ENCODE data around the gene ZNF536.

Gene ZNF536

DNA sequence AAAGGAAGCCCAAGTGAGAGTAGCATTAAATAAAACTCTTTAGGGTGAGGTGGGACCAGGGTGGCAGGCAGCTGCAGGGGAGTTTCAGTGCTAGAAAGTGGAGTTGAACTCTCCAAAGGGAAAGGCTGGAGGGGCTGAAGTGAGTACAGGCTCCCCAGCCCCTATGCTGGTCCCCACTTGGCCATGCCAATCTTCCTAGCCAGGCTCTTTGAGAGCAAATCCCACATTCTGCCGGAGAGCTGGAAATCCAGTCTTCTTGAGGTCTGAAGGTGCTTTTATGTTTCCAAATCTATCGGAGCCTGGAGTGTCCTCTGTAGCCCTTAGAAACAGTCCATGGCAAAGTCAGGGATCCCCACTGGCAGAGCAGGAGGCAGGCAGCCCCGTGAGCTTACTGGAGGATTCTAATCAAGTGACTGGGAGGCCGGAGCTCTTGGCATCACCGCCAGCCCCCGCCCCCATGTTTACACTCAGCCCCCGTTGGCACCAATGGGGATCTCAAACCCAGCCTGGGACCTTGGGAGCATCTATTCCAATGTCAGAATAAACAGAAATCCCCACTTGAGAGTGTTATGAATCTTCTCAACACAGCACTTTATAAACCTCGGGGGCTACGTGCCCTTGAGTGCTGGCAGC lies 18.3 kb downstream of the ZNF536 start:
- no peak overlapping the region for H3K4me3 ChIP-seq (ENCODE audit: low read depth, low read length)
- no peak for TF ChIP-seq CTCF (IDR thresholded peaks at IDR 0.05; ENCODE audit: low read depth, low read length)

DNA sequence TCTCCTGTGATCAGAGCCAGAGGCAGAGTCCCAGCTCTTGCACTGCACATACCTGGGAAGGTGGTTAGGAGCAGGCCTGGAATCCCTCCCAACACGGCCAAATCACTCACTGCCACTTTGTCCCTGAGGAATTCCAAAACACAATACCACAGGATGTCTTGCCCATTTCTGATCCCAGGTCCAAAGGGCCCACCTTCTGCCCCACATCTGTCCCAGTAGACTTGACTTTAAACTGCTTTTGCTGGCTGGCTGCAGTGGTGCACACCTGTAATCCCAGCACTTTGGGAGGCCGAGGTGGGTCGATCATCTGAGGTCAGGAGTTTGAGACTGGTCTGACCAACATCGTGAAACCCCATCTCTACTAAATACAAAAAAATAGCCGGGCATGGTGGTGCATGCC lies 18.9 kb downstream of the ZNF536 start:
- no peak for TF ChIP-seq CTCF (IDR thresholded peaks at IDR 0.05; ENCODE audit: low read depth, low read length)
- H3K4me3 ChIP-seq (ENCODE audit: low read depth, low read length) = no peak overlapping the region

DNA sequence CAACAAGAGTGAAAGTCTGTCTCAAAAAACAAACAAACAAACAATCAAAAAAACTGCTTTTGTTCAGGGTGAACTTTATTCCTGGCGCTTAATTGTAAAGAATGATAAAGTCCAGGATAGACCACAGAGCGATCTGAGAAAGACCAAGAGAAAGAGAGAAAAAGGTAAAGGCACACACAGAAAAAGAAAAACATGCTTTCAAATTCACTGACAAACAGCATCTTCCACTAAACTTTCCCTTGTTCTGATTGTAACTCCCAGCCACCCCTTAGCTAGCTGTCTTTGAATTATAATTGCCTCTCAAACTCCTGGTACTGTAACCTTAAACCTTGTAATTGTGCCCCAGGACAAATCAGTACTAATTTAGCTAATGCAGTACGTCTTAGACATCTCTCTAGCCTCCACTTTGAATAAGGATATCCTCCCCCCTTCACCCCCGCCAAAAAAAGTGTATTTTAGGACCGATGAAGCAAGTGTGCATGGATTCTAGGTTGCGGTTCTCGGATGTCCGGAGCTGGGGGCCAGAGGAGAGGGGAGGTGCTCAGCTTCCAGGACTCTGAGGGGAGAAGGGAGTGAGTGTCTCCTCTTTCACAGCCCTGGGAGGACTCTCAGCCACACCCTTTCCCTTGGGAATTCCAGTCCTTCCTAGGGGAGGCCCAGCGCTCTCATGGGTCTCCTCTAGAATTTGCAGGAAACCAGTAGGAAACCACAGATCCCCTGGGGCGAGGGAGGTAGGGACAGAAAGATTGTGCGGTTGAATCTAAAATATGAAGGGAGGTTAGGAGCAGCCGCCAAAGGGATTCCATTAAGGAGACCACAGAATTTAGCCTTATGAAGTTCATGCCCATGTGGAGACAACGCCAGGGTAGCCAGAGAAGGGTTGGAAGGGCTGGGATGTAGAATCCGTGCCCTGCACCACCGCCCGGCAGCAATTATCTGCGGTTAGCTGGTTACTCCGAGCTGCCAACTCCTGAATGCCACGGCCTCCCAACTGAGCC lies 19.7 kb downstream of the ZNF536 start:
- H3K4me3 ChIP-seq (ENCODE audit: low read depth, low read length) = no peak overlapping the region
- no peak for TF ChIP-seq CTCF (IDR thresholded peaks at IDR 0.05; ENCODE audit: low read depth, low read length)

GRCh38 chr19:30393046-30393445 lies 20.9 kb downstream of the ZNF536 start:
- TF ChIP-seq CTCF (IDR thresholded peaks at IDR 0.05; ENCODE audit: low read depth, low read length) = no peak
- no peak overlapping the region for H3K4me3 ChIP-seq (ENCODE audit: low read depth, low read length)

DNA sequence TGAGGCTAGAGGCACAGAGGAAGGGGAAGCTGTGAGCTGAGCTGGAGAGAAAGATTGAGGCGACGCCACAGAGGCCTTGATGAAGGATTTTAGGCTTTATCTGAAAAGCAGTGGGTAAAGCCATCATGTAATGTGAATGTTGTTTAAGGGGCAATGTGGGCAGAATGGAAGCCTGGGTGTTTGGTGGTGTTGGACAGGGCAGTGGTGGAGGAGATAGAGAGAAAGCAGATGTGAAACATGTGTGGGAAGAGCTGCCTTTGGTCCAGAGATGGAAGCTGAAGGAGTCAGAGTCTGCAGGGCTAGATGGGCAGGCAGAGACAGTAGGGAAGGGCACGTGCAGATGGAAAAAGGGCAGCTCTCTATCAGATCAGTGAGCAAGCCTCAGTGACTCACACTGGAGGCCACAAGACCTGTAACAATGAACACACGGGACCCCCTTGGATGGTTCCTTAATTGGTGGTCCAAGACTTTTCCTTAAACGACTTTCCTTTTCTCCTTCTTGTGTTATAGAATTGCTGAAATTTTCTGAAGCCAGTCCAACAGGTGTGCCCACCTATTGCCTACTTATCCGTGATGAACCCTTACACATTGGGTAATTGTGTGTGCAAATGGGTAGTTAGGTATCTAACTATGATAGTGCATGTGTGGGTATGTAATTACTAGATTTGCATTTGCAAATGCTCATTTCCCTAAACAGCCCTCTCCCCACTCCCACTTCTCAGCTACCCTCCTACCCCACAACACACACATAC lies 21.7 kb downstream of the ZNF536 start:
- TF ChIP-seq CTCF (IDR thresholded peaks at IDR 0.05; ENCODE audit: low read depth, low read length) = no peak

GRCh38 chr19:30394481-30395151 lies 22.4 kb downstream of the ZNF536 start:
- no peak overlapping the region for H3K4me3 ChIP-seq (ENCODE audit: low read depth, low read length)
- no peak for TF ChIP-seq CTCF (IDR thresholded peaks at IDR 0.05; ENCODE audit: low read depth, low read length)

More for the DNA sequence above, 21.7 kb downstream of the ZNF536 start:
- H3K4me3 ChIP-seq (ENCODE audit: low read depth, low read length) = no peak overlapping the region

Data from WI38 (cell line).